SHP77 treated with DMSO at 0.1 percent for 48 hours (cell line): ENCODE data around the gene RHOT2.
A peak's percentile ranks its signal among the peaks of the same experiment; 100 is the strongest.

Experiments
- DNase-seq: peaks from one replicate; lab custom pipeline; 2025; lab: John Stamatoyannopoulos, UW

Gene RHOT2

GRCh38 chr16:647173-647902, 20.6 kb upstream of the RHOT2 start:
- DNase-seq, result no peak

- DNase-seq, result peak; percentile 9
Observed at GRCh38 chr16:648071-648780, 19.7 kb upstream of the RHOT2 start.

GRCh38 chr16:648781-649589, 18.9 kb upstream of the RHOT2 start, which contains the start of gene WDR90:
Gene WDR90, plus strand, starts transcription at chr16:649365. Its CDS starts 52 bp downstream, at chr16:649417.
- DNase-seq, result peak; percentile 69

- DNase-seq, result no peak
Observed at GRCh38 chr16:649631-650030, 18.3 kb upstream of the RHOT2 start.

GRCh38 chr16:651844-652243, 16.1 kb upstream of the RHOT2 start:
- DNase-seq, result no peak

DNA sequence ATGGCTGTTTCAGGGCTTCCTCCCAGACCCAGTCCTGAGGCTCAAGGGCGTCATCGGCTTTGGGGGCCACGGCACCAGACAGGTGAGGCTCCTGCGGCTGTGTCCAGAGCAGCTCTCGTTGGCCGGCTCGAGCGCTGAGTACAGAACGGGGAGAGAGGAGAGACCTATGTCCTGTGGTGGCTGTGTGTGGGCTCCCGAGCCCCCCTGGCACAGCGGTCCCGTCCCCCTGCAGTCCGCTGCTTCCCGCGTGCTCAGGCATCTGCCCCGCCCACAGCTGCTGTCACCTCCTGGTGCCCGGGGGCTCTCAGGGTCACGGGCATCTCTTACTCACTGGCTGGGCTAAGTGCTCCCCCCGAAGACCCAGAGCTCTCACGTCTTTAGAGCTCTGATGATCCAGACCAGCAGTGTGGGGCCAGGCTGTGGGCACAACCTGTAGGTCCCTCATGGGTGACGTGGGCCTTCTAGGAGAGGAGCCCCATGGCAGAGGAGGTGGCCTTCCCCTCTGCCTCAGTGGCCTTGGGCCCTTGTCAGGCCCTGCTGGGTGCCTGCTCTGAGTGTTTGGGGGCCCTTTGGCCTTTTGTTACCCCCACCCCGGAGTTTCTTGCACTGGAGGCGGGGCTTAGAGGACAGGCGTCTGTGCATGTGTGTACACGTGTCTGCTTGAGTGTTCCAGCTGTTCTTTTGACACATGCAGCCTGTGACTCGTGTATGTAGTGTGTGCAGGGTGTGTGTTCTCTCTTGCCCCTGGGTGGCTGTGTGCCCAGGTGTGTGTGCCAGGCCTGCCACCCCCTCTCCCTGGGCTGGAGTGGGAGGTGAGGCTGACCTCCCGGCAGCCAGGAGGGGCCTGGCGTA, 15.3 kb upstream of the RHOT2 start:
- no peak for DNase-seq

DNA sequence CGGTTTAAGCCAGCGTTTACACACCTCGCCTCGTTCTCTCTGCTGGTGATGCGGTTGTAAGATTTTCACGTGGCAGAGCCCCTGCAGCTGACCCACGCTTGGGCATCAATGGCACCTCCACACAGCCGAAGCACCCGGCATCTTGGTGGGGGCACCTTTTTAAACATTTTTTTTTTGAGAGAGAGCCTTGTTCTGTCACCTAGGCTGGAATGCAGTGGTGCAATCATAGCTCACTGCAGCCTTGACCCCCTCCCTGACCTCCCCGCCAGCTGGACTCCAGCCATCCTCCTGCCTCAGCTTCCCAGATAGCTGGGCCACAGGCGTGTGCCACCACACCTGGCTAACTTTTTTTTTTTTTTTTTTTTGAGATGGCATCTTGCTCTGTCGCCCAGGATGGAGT, 13.9 kb upstream of the RHOT2 start:
- no peak for DNase-seq

- no peak for DNase-seq
Observed at GRCh38 chr16:657487-657886, 10.4 kb upstream of the RHOT2 start.

GRCh38 chr16:658679-659571, 9.0 kb upstream of the RHOT2 start:
- DNase-seq, result no peak

DNA sequence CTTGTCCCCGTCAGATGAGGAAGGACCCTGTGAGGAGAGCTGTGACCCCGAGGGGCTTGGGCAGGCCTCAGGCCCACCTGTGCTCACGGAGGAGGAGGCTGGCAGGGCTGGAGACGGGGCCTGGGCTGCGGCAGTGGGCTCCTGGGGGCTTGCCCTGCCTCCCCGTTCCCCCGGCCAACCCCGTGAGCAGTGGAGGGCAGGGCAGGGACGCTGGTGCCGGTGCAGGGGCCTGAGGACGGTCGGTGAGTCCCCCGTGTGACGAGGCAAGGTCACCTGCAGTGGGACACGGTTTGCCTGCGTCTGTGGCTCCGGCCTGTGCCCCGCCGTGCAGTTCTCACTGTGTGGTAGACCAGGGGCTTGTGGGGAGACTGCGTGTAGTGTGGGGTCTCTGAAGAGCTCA, 8.3 kb upstream of the RHOT2 start:
- DNase-seq, result no peak

- DNase-seq, result no peak
Observed at GRCh38 chr16:660132-660458, 7.8 kb upstream of the RHOT2 start.

- DNase-seq, result peak; percentile 56
Observed at GRCh38 chr16:660459-661183, 7.3 kb upstream of the RHOT2 start.

DNA sequence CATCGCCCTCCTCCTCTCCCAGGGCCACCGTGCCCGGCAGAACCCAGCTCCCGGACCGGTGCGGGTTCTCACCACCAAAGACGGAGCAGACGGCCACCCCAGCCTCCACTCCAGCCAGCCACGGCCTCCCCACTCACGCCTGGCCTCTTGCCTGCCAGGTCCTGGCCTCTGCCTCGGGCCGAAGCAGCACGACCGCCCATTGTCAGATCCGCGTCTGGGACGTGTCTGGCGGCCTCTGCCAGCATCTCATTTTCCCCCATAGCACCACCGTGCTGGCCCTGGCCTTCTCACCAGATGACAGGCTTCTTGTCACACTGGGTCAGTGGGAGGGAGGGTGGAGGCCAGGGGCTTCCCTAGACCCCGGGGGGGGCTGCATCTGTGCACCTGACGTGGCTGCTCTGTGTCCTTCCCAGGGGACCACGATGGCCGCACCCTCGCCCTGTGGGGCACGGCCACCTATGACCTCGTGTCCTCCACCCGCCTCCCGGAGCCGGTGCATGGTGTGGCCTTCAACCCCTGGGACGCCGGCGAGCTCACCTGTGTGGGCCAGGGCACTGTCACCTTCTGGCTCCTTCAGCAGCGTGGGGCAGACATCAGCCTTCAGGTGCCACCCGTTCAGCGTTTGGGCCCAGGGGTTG, 6.6 kb upstream of the RHOT2 start:
- DNase-seq, result no peak

GRCh38 chr16:662095-662494, 5.8 kb upstream of the RHOT2 start:
- no peak for DNase-seq

DNA sequence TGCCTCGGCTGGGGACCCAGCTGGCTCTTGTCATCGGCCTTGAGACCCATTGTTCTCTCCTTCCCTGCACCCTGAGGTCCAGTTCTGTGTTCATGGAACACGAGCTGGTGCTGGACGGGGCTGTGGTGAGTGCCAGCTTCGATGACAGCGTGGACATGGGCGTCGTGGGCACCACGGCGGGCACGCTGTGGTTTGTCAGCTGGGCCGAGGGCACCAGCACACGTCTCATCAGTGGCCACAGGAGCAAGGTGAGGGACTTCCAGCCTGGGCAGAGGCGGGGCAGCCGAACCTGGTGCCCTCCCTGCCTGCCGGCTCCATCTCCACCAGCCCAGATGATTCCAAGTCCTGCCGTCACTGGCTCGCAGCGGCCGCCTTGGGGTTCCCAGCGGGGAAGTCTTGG, 5.3 kb upstream of the RHOT2 start:
- no peak for DNase-seq

- no peak for DNase-seq
Observed at GRCh38 chr16:666572-666971, 1.4 kb upstream of the RHOT2 start.

DNA sequence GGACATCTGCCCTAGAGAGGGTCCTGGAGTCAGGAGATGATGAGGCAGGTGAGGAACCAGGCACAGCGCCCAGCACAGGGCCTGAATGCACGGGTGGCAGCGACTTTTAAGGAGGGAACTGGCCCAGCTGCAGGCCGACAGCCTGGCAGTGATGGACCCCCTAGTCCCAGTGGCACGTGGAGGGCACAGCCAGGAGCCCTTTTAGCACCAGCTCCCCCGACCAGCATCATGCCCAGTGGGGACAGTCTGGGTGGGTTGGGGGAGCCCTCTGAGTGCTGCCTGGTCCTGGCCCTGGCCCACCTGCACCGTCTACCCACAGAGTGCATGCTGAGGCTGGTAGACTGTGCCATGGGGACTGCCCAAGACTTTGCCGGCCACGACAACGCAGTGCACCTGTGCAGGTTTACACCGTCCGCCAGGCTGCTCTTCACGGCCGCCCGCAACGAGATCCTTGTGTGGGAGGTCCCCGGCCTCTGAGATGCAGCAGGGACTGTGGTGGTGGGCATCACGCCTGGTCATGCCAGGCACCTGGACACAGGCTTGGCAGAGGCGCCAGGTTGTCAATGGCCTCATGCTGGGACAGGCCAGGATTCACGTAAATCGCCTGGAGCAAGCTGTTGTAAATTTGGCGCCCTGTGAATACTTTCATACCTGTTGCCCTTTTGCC, 686 bp upstream of the RHOT2 start:
- DNase-seq, result no peak

- DNase-seq, result no peak
Observed at GRCh38 chr16:668519-669171, 713 bp downstream of the RHOT2 start.

DNA sequence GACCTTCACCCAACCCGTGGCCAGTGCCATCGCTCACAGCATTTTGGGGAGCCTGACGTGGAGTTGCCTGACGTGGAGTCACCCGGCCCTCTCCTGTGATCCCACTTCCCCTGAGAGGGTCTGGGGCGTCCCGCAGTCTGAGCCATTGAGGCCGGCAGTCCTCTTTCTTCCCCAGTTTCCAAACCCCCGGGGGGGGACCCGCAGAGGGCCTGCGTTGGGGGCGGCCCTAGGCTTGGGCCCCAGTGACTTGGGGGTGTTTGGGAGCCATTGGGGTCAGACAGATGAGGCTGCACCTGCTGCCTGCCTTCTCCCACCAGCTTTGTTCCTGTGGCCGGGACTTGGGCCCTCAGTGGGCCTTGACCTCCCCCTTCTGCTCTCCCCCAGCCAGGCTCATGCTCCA, 1.7 kb downstream of the RHOT2 start:
- no peak for DNase-seq
